GM19099 (cell line): Measurements from ENCODE around the gene RINL.

Experiments used
- POLR2A ChIP-seq: IDR thresholded peaks from 3 replicates; pipeline ENCODE4 v1.6.1; 2011; ENCODE audit warnings: low read depth; ENCODE audit not compliant: insufficient read length; ENCODE audit errors: extremely low read depth

The RINL gene

GRCh38 chr19:38877781-38878574 lies at the start of gene RINL:
TSS of gene RINL (minus strand) at chr19:38878275. CDS start at chr19:38876742, 1,533 bp downstream.
- TF ChIP-seq POLR2A, result peak; percentile 82

GRCh38 chr19:38924388-38924787 lies 46.3 kb upstream of the RINL start:
- TF ChIP-seq POLR2A, result no peak

GRCh38 chr19:38922482-38922881 lies 44.4 kb upstream of the RINL start:
- TF ChIP-seq POLR2A, result no peak

- TF ChIP-seq POLR2A, result no peak
These were observed 43.6 kb upstream of the RINL start for GRCh38 chr19:38921420-38922274.

- TF ChIP-seq POLR2A, result no peak
These were observed 42.7 kb upstream of the RINL start for GRCh38 chr19:38920602-38921419.

- no peak for TF ChIP-seq POLR2A
These were observed 41.9 kb upstream of the RINL start for GRCh38 chr19:38919837-38920601.

GRCh38 chr19:38918526-38918925 lies 40.5 kb upstream of the RINL start:
- TF ChIP-seq POLR2A, result no peak

- no peak for TF ChIP-seq POLR2A
These were observed 39.9 kb upstream of the RINL start for GRCh38 chr19:38917921-38918491.

- no peak for TF ChIP-seq POLR2A
These were observed 39.4 kb upstream of the RINL start for GRCh38 chr19:38917516-38917915.

GRCh38 chr19:38915329-38916321 lies 37.5 kb upstream of the RINL start:
- TF ChIP-seq POLR2A, result no peak

GRCh38 chr19:38913958-38914357 lies 35.9 kb upstream of the RINL start:
- no peak for TF ChIP-seq POLR2A

- no peak for TF ChIP-seq POLR2A
These were observed 34.8 kb upstream of the RINL start for GRCh38 chr19:38912600-38913514.
